ENCODE results near the gene MGAT5.

MGAT5 gene

GRCh38 chr2:134432435-134432883 lies 178.6 kb downstream of the MGAT5 start:
- peak; percentile 43 for DNase-seq

DNA sequence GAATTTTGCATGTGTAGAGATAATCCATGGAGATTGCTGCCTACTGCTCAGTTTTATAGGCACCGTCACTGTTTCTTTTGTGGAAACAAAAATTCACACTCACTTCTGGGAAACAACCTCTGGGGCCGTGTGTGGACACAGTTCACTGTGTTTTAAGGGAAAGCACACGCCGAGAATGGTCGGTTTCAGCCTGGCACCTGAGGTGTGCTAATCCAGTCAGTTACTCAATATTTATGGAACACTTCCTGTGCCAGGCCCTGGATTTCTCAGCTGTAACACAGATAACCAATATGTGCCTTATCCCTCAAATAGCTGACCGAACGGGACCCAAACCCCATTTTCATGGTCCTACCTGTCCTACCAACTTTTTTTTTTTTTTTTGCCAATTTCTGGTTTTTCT lies 179.6 kb downstream of the MGAT5 start:
- DNase-seq = no peak

DNA sequence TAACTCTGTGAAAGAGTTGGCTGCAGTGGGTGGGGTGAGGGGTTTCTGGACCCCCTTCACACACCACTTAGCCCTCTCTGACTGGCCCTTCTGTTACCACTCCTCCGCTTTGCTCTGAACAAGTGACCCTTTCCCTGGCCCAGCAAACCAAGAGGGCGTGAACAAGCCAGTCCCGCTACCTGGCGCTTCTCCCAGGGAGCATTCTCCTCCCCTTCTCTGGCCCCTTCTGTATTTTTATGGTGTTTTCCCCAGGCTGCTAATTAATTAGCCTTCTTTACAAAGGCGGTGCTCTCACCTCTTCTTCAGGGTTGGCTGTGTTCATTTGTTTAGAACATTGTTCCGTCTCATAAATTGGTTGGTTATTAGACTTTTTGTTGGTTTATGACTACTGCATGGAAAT lies 180.1 kb downstream of the MGAT5 start:
- peak; percentile 66 for DNase-seq

- no peak for DNase-seq
Observed at GRCh38 chr2:134435505-134435904, 181.6 kb downstream of the MGAT5 start.

GRCh38 chr2:134435936-134436335 lies 182.1 kb downstream of the MGAT5 start:
- DNase-seq = no peak

DNA sequence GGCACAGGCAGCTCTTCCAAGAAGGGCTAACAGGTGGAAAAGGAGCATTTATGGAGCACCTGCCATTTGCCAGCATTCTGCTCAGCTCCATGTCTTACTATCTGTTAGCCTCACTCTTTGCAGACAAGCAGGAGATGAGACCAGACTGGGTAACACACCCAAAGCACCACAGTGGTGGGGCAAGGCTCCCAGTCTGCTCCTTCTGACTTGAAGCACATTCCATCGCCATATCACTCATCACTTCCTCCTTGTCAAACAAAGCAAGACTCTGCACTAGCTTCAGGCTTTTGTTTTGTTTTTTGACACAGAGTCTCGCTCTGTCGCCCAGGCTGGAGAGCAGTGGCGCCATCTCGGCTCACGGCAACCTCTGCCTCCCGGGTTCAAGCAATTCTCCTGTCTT lies 182.8 kb downstream of the MGAT5 start:
- no peak for DNase-seq

- DNase-seq = no peak
Observed at GRCh38 chr2:134438371-134438770, 184.5 kb downstream of the MGAT5 start.

- no peak for DNase-seq
Observed at GRCh38 chr2:134440336-134440909, 186.6 kb downstream of the MGAT5 start.

GRCh38 chr2:134441153-134441863 lies 187.4 kb downstream of the MGAT5 start:
- no peak for DNase-seq

DNA sequence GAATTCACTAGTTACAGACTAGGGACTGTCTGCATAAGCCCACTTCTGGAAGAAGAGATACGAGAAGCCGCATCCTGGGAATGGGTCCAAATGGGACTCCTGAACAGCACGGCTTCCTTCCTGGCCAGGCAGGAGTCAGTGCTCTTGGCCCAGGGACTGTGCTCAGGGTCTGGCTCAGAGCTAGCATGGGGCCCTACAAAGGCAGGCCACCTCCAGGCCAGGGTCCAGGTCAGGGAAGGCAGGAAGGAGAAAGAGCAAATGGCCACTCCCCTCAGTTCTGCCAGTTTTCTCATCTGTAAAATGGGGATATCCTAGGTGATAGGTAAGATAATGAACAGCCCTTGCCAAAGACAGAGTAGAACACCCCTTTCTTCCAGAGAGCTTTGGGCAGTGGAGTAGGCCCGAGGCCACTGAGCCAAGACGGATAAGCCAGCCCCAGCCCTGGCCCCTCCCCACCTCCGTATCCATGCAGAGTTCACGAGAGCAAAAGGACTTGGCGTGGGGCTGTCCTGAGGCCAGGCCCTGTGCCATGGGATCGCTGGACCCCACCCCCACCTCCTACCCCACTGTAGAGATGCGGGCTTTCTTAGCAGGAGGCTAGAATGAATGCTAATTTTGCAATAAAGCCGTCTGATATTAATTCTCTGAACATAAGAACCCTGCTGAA lies 190.1 kb downstream of the MGAT5 start:
- DNase-seq = no peak

DNA sequence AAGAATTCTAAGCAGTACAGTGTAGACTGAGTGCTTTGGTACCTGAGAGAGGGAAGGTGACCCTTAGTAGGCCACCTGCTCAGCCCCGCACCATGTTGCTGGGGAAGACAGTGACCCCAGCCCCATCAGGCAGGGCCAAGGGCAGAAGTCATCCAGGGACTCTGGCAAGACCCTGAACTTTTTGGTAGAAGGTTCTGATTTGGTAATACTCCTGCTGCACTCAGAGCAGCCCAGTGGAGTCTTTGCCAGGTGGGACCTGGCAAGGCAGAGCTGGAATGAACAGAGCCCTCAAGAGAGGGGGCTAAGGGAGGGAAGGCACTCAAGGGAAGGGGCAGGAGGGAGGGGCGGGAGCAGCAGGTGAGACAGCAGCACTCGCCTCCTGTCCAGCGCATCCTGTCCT lies 191.2 kb downstream of the MGAT5 start:
- DNase-seq = no peak

GRCh38 chr2:134445985-134446382 lies 192.1 kb downstream of the MGAT5 start:
- DNase-seq = peak; percentile 70

- peak; percentile 64 for DNase-seq
Observed at GRCh38 chr2:134446383-134447017, 192.6 kb downstream of the MGAT5 start.

- DNase-seq = no peak
Observed at GRCh38 chr2:134447669-134448068, 193.8 kb downstream of the MGAT5 start.

DNA sequence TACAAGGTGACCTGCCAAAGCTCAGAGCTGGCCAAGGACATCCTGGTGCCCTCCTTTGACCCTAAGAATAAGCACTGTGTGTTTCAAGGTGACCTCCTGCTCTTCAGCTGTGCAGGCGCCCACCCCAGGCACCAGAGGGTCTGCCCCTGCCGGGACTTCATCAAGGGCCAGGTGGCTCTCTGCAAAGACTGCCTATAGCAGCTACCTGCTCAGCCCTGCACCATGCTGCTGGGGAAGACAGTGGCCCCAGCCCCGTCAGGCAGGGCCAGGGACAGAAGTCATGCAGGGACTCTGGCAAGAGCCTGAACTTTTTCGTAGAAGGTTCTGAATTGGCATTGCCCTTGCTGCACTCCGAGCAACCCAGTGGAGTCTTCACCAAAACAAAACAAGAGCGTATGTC lies 194.8 kb downstream of the MGAT5 start:
- no peak for DNase-seq

GRCh38 chr2:134449157-134449556 lies 195.3 kb downstream of the MGAT5 start:
- DNase-seq = no peak

- DNase-seq = no peak
Observed at GRCh38 chr2:134449751-134450513, 196.1 kb downstream of the MGAT5 start.

GRCh38 chr2:134451347-134451630 lies 197.4 kb downstream of the MGAT5 start:
- DNase-seq = no peak

- DNase-seq = no peak
Observed at GRCh38 chr2:134452042-134452733, 198.3 kb downstream of the MGAT5 start.

GRCh38 chr2:134453476-134453875 lies 199.6 kb downstream of the MGAT5 start:
- no peak for DNase-seq

DNA sequence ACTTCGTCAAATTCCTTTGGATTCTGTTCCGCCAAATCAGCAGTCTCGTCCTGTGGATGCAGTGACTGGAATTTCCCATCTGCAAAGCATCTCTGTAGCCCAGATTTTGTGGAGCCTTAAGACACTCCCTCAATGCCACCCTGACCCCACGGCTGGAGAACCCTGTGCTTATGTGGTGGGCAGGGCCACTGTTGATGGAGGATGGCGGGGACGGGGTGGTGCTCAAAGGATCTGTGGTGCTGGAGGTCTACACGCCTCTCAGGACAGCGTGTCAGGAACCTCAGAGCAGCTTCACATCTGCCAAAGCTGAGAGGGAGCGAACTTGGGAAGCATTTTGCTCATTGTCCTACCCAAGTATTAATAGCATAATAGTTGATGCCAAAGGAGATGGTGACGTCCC lies 200.1 kb downstream of the MGAT5 start:
- no peak for DNase-seq

GRCh38 chr2:134454426-134454825 lies 200.6 kb downstream of the MGAT5 start:
- DNase-seq = no peak

DNA sequence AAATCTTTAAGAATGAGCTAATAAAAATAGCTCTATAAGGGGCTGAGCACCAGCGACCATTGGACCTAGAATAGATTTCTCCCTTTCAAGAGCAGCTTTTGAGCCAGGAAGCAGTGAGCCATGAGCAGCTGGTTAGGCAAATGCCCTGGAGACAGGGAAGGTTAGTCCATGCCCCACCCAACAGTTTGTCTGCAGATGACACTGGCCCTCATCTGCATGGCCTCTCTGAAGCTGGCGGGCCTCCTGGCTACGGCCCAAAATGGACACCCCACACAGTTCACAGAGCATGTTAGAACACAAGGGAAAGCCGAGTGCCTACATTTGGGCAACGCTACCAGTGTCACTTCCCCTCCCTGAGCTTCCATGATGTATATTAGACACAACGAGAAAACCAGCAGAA lies 201.1 kb downstream of the MGAT5 start:
- no peak for DNase-seq
